ENCODE data around the gene DYNLL2.
"Not testable (repeated sequence)": the region's sequence is repeated elsewhere in the genome, so short reads cannot be mapped to it uniquely, and the experiment has no call there.

DYNLL2 gene

DNA sequence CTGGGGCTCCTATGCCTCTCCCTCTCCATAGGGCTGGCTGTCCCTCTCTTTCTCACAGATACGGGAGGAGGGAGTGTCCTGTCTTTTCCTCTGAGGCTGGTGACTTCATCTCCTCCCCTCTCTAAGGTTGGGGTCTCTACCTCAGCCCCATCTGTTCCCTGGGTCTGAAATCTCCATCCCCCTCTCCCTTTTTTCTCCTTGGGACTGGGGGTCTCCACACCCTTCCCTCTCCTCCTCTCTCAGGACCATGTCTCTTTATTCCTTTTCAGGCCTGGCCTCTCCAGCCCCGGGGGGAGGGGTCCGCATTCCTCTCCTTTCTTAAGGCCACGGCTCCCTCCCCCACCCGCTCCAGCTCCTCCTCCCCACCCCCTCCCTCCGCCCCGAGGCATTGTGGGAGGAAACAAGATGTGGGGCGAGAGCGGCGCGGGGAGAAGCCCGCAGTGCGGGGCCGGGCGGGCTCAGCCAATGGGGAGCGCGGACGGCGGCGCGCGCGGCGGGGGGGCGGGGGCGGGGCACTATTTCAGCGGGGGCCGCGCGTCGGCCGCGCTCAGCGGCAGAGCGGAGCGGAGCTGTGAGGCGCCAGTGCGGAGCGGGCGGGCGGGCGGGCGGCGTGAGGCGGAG lies at the start of gene DYNLL2:
Gene DYNLL2, plus strand, starts transcription at position 550 of the 621 bp plus-strand sequence. CDS start 3,672 bp downstream, outside the sequence.
- DNase-seq (ENCODE audit: low read depth in 3 of 3): peak; percentile 83 to 90 (median 84)

DNA sequence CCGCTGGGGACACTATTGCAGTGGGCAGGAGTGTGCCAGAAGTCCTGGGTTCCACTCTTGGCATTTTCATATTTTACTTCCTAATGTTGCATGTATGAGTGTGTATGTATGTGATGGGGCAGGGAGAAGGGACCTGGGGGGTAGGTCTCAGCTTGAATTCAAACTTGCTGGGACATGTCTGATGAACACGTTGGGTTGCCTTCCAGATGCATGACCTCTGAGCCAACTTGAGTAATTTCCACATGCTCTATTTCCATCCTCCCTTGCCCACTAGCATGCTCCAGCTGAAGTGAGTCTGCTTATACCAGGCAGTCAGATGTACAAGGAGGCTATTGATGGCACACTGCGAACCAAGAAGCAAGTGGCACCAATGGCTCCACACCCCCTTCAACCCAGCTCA lies 43.2 kb upstream of the DYNLL2 start:
- DNase-seq (ENCODE audit: low read depth in 3 of 3): no peak

DNA sequence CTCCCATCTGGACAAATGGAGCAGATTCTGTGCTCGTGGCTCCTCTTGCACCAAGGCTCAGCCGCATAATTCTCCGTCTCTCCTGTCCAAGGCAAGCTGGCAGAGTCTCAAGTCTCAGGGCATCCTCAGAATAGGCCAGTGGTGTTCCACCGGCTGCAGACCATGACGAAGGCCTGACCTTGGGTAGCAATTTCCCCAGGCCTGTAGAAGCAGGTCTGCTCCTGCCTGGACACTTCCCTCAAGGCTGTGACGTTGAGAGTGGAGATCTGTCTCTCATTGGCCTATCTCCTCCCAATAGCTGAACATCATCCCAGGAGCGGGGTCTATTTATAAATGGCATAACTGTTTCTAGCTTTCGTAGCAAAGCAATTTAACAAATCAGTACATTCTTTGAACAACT lies 42.8 kb upstream of the DYNLL2 start:
- DNase-seq (ENCODE audit: low read depth in 3 of 3): no peak

DNA sequence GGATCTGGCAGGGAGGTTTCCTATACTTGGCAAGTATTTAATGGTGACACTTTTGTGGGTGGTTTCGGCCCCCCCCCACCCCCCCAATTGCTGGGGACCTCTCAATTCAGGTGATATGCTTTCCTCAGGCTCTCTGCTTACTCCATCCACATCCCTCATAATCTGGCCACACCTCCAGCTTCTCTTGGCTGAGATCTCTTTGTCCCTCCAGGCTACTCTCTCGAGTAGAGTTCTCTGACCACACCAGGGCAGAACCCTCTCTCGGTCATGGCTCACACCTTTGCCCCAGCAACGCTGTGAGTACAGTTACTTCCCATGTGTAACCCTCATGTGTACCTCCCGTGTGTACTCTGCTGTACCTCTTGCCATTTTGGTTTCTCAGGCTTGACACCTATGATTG lies 42.1 kb upstream of the DYNLL2 start:
- DNase-seq (ENCODE audit: low read depth in 3 of 3): no peak

DNA sequence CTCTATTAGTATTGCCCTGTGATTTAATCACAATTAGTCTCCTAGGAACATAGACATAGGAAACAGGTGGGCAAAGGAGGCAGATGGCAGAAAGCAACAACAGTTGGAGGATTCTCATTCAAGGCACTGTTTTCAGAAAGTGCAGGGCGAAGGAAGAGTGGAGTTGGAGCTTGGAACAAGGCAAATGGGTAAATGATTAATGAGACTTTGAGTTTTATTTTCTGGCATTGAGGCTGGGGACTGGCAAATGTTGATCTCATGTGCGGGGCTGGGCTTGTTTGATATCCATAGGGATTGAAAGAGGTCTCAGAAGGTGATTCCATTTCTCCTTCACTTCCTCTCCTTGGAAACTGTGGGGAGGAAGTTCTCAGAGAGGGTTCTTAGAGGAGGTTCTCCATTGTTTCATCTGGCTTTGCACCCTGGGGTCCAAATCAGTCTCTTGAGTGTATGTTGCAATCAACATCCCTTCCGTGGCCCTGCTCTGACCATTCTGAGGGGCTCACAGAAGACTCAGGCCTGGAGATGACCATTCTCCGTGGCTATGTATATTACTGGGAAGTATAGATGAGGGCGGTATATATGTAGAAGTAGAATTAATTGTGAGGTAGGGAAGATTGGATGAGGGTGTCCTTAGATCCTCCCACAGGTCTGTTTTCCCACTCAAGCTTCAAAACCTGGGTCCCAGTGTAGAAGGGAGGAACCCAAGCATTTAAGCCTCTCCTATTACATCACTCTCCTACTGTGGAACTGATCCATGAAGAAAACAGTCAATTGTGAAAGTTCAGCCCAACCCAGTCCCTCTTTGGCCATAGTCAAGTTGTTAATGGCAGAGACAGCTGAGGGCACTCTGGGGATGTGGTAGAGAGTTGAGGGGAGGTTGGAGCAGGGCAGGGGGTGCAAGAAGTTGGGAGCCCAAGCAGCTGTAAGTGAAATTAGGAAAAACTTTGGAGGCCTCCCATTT lies 39.7 kb upstream of the DYNLL2 start:
- DNase-seq (ENCODE audit: low read depth in 3 of 3): no peak

DNA sequence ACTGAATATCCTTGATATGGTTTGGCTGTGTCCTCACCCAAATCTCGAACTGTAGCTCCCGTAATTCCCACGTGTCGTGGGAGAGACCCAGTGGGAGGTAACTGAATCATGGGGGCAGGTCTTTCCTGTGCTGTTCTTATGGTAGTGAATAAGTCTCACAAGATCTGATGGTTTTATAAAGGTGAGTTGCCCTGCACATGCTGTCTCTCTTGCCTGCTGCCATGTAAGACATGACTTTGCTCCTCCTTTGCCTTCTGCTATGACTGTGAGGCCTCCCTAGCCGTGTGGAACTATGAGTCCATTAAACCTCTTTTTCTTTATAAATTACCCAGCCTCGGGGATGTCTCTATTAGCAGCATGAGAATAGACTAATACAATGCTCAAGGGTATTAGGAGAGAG lies 39.0 kb upstream of the DYNLL2 start:
- DNase-seq (ENCODE audit: low read depth in 3 of 3): not testable (repeated sequence)

DNA sequence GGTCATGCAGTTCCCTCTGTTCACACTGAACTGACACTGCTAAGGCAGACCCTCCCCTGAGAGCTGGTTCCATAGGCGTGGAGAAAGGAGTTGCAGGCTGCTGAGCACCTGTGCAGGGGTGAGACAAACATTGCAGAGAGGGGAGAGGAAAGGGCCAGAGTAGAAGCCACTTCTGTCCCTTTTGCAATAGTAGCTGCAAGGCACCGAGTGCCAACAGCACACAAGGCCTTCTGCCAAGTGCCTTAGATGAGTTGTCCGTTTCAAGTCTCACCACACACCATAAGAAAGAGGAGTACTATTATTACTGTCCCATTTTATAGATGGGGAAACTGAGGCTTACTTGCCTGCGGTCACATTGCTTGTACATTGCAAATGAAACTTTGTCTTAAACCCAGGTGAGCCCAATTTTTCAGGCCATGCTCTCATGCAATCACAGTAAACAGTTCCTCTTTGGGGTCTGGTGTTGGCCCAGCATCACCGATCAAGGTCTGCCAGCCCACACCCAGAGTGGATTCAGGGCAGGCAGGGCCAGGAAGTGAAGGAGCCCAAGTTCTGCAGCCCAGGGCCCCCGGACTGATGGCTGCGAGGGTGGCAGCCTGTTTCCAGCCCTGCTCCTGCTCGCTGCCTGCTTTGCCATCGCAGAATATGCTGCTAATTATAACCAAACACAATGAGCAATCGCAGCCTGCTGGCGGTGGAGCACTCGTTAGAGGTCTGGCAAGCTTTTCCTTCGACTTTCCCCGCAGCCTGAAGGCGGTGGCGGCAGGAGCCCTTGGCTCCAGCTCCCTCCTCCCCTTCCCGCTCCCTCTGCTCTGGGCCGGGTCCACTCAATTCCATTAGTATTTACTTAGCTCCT lies 36.8 kb upstream of the DYNLL2 start:
- no peak for DNase-seq (ENCODE audit: low read depth in 3 of 3)

DNA sequence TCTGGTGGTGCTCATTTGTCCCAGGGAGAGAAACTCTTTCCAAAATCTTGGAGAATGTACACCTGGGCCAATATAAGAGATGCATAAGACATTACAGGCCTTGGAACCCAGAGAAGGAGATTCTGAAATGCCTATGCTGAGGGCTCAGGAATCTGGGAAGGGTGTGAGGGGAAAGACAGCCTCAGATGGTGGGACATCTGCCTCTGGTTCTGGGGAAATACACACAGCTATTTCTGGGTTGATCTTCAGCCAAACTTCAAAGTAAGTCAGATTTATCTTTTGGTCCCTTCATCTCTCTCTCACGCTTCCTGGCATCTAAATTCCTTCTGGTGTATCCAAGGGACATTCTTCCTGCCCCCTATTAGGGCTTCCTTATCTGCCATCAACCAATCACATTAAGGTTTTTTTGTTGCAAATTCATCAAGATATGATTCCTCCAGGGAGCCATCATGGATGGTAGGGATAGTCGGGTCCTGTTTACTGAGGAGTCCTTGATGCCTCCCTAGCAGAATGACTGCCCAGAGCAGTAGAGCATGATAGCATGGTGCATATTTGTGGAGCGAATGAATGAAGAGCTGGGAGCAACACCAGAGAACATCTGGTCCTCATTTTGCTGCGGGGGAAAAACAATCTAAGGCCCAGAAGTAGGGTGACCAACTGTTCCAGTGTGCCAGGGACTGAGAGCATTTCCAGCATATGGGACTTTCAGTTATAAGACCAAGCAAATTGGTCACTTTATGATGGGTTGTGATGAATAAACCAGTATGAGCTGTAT lies 35.7 kb upstream of the DYNLL2 start:
- no peak for DNase-seq (ENCODE audit: low read depth in 3 of 3)

DNA sequence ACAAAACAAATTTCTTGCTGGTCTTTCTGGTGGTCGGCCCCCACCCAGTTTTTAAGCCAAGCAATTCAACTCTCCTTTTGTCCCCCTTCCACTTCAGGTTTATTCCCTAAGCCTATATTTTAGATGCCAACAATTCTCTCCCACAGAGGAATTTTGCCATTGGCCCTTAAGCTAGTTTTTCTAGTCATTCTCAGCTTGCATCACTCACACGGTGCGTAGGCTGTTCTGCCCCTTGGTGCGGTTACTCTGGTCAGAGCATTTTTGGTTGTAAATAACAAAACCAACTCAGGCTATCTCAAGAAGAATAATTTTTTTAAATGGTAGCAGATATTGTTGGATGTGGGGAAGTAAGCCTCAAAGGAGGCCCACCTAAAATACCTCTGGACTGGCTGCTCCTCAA lies 33.7 kb upstream of the DYNLL2 start:
- DNase-seq (ENCODE audit: low read depth in 3 of 3): no peak

DNA sequence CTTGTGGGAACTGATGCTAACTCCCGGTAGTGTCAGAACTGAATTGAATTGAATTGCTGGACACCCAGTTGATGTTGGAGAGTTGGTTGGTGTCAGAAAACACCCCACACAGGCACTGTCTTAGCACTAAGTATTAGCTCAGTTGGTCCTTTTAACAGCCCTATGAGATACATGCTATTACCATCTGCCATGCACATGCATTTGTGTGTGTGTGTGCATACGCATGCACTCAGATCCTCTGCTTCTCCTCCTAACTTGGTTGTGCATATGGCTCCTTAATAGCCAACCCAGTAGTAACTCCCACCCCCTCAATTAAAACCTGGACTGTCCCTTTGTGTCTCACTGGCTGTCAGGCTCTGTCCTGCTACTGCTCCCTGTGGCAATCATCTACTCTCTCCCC lies 32.3 kb upstream of the DYNLL2 start:
- DNase-seq (ENCODE audit: low read depth in 3 of 3): no peak

DNA sequence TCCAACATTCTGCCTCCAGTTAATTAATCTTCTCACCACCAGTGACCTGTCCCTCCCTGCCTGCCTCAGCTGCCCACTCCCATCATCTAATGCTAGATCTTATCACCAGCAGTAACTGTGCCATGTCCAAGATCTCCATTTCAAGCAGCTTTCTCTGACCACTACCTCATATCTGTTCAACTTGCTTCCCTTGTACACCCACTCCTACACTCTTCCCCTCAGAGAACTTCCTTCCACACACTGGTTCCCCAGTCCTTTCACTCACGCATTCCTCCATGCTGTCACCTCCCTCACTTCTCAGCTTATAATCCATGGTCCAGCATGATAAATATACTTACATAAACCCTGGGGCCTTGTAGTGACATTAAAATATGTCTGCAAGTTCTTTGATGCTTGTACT lies 31.8 kb upstream of the DYNLL2 start:
- DNase-seq (ENCODE audit: low read depth in 3 of 3): no peak

DNA sequence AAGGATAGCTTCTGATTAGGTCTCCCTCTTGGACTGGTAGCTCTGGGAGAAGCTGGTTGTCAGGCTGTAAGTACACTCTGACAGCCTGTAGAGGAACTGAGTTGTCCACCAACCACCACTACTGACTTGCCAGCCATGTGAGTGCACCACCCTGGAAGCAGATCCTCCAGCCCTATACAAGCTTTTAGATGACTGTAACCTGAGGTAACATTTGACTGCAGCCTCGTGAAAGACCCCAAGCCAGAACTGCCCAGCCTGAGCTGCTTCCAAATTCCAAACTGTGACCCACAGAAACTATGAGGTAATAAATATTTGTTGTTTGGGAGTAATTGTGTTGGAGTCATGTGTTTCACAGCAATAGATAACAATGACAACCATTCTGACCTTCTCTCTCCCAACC lies 30.8 kb upstream of the DYNLL2 start:
- DNase-seq (ENCODE audit: low read depth in 3 of 3): no peak

DNA sequence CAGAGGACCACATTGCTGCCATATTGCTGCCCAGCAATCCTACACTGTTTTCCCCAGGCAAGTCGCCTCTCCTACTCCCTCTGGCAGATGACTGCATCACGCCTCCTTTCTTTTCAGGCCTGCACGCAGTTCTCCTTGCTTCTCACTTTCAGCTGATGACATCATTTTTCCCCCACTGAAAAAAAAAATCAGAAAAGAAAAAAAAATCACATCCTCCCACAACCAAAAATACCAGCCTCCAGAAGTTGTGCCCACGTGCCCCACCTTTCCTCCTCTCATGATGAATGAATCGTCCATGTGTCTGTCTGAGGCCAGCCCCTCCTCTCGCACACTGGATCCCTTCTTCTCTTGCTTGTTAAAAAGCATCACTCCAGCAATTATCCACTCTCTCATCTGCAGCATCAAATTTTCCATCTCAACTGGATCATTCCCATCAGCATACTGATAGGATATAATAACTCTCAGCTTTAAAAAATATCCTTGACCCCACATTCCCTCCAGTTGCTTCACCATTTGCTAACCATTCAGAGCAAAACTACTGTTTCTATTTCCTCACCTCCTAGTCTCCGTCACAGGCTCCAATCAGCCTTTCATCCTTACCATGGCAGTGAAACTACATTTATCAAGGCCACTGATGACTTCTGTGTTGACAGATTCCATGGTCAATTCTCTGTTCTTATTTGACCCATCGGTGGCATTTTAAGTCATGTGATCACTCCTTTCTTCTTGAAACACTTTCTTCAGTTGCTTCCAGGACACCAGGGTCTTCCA lies 30.1 kb upstream of the DYNLL2 start:
- peak; percentile 0 to 10 (median 9) for DNase-seq (ENCODE audit: low read depth in 3 of 3)

DNA sequence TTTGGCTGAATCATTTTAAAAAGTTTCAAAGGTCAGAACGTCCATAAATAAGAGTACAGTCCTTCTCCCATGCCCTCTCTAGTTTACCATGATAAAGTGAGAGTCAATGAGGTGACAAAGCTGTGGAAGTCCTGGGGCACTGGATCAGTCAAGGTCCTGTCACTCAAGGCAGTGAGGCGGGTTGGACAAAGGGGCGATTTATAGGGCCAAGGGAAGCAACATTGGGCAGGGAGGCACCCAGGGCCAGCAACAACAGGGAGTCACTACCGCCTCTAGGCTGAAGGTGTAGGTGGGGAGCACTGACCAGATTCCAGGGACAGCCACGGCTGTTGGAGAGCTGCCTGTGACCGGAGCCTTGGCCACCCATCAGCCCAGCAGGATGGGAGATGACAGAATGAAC lies 28.6 kb upstream of the DYNLL2 start:
- DNase-seq (ENCODE audit: low read depth in 3 of 3): no peak

DNA sequence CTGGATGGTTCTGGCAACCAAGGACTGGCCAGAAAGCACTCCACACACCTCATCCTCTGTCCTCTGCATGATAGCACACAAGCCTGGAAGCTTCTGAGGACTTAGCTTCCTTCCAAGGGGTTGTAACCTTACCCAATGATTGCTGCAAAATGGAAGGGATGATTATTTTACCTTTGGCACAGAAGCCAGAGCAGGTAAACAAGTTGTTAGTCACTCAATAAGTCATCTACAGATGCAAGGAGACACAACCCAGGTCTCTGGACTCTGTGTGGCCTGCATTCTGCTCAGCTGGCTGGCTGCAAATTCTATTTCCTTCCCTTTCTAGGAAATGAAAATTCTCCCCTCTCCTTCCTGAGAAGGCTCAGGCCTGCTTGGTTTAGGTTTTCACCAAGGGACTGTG lies 26.7 kb upstream of the DYNLL2 start:
- no peak for DNase-seq (ENCODE audit: low read depth in 3 of 3)

DNA sequence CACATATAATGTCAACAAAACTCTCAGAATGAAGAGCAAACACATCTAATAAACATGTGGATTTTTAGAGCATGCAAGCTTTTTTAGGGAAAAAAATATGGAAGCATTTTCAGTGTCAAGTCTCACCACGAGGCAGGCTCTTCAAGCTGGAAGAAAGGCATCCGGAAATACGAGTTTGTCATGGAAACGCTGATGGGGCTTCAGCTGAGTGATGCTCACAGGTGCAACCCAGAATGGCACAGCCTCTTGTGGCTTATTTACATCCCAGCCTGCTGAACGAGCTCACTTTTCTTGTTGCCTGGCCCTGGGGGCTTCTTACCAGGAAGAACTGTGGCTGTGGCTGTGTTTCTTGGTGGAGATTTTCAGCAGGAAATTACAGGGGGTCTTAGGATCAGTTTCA lies 24.1 kb upstream of the DYNLL2 start:
- no peak for DNase-seq (ENCODE audit: low read depth in 3 of 3)

DNA sequence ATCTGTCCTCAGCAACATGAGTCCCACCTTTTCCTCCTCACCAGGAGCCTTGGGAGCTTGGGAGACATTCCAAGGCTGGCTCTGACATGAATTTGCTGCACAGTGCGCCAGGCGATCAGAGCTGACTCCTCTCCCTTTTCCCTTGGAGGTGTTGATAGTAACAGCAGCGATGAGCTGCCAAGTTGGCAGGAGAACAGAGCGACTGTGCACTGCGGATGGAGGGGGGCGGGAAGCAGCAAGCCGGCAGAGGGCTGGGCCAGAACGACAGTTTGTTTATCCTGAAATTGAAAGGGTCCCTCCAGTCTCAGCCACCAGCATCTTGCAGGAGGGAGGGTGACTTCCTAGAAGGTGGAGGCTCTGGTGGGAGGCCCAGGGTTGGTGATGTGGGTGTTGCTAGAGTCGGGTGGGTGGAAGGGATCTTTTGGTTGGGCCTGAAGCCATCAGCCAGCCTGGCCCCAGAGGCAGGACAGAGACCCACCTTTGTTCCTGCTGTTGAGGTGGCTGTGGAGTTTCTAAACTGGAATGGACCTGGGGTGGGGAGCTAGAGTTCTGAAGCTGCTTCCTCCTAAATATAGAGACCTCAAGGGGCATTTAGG lies 22.5 kb upstream of the DYNLL2 start:
- DNase-seq (ENCODE audit: low read depth in 3 of 3): no peak

DNA sequence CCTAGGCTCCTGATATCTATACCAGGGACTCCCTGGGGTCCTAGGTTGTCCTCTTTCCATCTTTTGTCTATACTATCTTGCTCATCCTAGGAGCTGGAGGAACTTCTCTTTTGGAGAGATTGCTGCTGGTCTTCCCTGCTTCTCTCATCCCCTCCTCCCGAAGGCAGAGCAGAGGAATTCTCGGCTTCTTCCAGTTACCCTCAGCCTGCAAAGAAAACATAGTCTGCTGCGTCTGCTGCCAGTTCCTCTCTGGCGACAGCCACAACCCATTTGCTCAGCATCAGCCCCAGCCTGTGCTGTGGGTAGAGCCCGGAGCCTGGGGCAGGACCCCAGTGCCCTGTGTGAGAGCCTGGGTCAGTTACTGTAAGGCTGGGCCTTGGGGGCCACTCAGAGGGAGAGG lies 21.5 kb upstream of the DYNLL2 start:
- DNase-seq (ENCODE audit: low read depth in 3 of 3): no peak

DNA sequence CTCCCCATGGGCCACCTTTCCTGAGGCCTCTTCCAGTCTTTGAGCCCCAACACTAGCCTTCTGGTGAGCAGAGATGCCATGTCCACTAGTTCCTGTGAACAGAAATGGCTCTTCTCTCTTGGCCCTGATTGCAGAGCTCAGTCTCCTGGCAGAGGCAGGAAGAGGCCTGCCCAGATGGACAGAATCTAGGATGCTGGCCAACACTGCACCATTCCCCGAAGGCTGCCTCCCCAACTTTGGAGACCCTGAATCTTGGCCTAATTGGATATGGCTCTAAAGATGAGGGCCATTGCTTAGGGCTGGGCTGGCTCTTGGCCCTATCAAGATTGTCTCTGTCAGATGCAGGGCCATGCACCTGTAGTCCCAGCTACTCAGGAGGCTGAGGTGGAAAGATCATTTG lies 18.0 kb upstream of the DYNLL2 start:
- no peak for DNase-seq (ENCODE audit: low read depth in 3 of 3)

DNA sequence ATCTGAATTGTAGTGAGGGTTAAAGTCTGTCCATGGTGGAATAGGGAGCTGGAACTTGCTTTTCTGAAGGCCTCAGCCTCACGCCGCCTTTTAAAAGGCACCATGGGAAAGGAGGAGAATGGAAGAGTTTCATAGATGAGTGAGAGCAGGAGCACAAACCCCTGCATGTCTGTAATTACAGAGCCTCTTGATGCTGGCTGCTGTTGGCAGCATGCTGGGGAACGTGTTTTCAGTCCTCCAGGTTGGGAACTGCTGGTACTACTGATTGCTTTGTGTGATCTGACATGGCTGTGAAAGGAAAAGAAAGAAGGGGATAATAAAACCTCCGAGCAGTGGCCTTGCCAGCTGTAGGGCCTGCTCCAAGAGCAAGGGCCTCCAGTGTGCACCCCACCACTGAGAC lies 16.8 kb upstream of the DYNLL2 start:
- DNase-seq (ENCODE audit: low read depth in 3 of 3): no peak

All from stimulated activated CD4-positive, alpha-beta T cell treated with anti-CD3 and anti-CD28 coated beads, TNF-alpha, amount 100 ng/mL, for 48 hours (primary cell).